GM18870 (cell line): ENCODE results near the gene DGUOK.

Source experiments
- ATAC-seq: cut with Tn5 transposase; IDR thresholded peaks from one replicate; pipeline ENCODE4 v1.9.1; 2021; ENCODE audit warnings: moderate library complexity; ENCODE audit not compliant: unreplicated experiment

Gene DGUOK

GRCh38 chr2:73994178-73994831 lies 67.6 kb downstream of the DGUOK start:
- no peak for ATAC-seq

- ATAC-seq, result no peak
Measured at GRCh38 chr2:73995810-73996209, 69.1 kb downstream of the DGUOK start.

GRCh38 chr2:73997813-73998212 lies 71.1 kb downstream of the DGUOK start:
- ATAC-seq, result no peak

GRCh38 chr2:73998451-73998850 lies 71.8 kb downstream of the DGUOK start:
- ATAC-seq, result no peak

DNA sequence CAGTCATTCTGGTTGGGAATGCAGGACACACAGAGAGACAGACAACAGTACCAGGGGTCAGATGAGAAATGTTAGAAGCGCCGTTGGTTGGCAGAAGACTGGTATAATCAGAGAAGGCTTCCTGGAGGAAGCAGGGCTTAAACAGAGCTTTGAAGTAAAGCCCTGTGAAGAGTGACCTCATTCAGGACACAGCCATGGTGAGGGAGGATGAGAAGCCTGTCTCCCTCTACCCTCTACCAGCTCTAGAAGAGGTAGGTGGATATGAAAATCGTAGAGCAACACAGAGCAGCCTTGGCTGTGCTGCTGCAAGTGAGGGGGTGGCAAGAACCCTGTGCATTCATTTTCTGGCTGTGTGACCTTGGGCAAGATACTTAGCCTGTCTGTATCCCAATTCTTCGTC lies 72.3 kb downstream of the DGUOK start:
- ATAC-seq, result no peak

DNA sequence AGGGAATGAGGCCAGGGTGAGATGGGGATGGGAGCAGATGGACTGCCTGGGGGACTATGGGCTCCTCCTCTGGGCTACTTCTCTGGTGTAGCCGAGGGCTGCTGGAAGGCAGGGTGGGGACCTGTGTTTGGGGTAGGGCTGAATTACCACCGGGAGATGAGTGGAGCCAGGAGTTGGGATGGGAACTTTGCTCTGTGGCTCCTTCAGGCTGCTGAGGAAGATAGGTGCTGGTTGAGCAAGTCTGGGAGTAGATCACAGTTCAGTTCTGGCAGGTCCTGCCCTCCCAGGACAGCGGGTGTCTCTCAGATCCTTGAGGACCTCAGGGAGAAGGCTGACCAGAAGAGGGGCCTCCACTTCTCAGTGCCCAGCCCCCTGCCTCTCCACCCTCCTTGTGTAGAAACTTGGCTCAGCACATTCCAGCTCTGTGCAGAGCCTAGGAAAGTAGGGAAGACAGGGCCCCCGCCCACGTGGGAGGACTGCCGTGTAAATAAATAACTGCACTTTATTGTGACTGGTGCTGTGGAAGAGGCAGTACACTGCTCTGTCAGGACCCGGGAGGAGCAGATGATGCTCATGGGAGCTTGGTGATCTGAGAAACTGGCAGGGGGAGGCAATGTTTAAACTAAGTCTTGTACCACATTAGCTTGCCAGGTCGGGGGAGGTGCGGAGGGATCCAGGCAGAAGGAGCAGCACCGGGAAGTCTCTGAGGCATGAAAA lies 73.4 kb downstream of the DGUOK start:
- no peak for ATAC-seq

DNA sequence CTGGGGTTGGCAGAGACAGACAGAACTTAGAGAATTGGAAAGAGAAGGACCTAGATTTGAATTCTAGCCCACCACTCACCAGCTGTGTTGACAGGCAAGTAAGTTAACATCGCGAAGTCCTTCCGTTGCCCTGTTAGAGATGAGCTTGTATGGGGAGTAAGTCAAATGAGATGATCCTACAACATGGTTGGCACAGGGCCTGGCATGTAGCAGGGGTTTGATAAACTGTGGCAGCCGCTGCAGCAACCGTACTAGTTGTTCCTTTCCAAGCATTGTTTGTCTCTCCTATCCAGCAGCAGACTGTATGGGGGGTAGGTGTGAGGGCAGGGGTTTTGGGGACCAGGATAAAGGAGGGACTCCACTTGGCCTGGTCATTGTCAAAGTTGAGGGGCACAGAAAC lies 74.0 kb downstream of the DGUOK start:
- ATAC-seq, result no peak

- no peak for ATAC-seq
Measured at GRCh38 chr2:74001121-74001520, 74.4 kb downstream of the DGUOK start.

DNA sequence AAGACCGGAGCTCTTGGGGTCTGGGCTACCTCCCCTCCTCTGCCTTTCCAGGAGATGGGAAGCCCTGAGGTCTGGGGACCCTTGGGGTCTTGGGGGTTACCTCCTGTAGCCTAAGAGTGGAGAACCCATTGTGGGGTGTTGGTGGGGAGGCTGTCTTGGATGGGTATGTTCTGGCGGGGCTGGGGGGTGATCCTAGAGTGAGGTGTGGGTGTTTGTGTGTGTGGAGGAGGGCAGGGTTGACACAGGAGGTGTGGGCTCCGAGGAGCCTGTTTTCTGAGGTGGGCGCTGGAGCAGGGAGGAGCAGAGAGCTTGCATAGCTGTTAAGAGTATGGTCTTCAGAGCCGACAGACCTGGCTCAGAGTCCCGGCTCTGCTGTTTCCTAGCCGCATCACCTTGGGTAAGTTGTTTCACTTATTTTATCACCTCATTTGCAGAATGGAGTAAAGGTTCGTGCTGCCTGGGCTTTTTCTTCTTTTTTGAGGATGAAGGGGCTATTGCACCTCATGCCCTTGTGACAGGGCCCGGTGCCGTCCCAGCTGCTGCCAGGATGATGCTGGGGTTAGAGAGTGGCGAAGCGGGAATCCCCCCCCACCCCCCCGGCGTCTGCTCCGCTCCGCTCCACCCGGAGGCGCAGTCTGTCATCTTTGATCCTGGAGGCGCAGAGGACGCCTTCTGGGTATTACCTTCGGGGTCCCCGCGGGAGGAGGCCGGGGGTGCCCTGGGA lies 75.3 kb downstream of the DGUOK start:
- peak; percentile 41 for ATAC-seq

DNA sequence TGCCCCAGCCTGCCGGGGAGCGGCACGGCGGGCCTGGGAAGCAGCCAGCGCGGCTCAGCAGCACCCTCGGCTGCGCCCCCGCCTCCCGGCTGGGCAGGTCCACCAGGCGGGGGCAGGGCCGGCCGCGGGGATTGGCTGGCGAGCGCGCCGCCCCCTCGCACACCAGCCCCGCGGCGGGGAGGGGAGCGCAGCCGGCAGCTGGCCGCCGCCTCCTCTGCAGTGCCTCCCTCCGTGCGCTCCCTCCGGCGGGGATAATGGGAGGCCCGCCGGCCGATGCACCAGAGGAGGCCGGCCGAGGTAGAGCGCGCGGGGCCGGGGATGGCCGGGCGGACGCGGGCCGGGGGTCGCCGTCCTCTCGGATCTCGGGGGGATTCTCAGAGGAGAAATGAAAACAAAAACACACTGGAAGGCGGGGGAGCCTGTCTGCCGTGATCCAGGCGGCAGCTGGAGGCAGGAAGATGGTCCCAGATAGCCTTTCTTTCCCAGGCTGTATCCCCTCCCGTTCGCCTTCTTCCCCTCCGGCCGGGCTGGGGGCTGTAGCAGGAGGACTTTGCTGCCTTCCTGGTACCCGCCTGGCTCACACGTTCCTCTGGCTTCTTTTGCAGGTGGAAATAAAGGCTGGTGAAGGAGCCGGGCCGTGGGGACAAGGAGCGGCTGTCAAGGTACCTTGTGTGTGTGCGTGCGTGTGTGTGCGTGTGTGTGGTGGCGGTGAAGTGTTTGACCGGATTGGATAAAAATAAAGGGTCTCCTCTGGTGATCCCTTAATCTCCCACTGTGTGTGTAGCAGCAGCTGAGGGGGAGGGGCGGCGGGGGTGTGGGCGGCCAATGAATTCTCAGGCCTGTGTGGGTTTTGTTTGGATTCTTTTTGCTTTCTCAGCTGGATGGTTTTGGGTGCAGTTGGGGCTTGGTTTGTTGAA lies 76.1 kb downstream of the DGUOK start:
- peak; percentile 44 for ATAC-seq

GRCh38 chr2:74003494-74004211 lies 77.0 kb downstream of the DGUOK start:
- no peak for ATAC-seq

DNA sequence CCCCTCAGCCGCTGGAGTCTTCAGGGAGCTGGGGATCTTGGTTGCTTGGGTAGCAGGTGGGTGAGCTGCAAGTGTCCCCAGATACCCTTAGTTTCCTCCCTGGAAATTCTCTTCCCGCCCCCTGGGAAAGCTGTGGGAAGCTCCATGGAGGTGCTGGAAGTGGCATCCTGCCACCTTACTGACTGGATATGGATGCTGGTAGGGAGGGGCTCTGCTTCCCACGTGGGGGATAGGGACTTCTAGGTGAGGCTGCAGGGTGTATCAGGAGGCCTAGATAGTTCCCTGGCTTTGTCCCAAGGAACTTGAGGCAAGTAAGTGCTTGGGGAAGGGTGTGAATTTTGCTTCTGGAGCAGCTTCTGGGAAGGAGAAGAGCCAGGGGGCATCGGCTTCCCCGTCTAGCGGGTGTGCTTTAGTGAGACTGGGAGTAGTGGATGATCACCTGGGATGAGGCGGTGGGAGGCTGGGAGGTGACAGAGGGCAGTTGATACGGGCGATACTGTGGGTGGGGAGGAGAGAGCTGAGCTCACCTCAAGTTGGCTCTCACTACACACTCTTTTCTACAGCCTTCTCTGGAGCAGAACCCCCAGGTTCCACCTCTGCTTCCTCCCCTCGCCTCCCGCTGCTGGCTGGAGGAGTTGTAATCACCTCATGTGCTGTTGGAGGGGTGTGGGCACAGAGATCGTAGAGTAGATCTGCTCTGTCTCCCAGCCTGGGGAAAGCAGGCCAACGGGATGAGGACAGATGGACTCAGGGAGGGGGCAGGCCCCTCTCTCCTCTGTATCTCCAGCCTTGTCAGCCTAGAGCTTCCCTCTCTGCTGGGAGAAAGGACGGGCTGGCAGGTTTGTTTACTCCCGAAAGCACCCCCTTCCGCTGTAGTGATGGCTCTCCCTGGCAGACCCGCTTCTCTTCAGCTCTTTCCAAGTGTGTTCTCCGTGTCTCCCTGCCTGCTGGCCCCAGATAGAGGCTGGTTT lies 77.8 kb downstream of the DGUOK start:
- ATAC-seq, result no peak

- ATAC-seq, result no peak
Measured at GRCh38 chr2:74005786-74006185, 79.1 kb downstream of the DGUOK start.

- no peak for ATAC-seq
Measured at GRCh38 chr2:74006459-74006858, 79.8 kb downstream of the DGUOK start.

DNA sequence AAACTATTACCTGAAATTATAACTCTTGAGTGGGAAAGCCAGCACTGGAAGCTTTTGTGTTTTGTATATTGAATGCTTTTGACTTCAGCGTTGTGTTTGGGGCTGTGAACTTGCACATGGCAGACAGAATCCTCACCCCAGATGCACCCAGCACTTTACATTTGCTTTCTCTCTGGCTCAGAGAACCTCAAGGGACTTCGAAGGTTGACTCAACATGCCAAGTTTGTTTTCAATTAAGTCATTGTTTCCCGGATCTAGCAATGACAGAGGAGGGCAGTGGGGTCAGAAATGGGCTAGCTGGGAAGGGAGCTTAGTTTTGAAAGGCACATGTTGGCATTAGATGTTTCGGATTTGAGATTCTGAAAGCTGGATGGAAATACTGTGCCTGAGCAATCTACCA lies 80.4 kb downstream of the DGUOK start:
- no peak for ATAC-seq

- ATAC-seq, result no peak
Measured at GRCh38 chr2:74007711-74008110, 81.0 kb downstream of the DGUOK start.
